Sigmoid colon (tissue), 7 donors: Measurements from ENCODE around the gene TTC27. TPM values are rescaled to one million over a fixed set of nuclear protein-coding genes. Genes with fewer than 3 reads are reported as not detected.

Experiments
- DNase-seq: peaks from one replicate; pipeline ENCODE4 v3.0.0-alpha.2; 2019
- H3K27ac ChIP-seq, 4 donors: fragments of 200-600 bp; sonication (generic); one replicate each; pipeline ENCODE4 v1.5.1; 2016 to 2019; ENCODE audit warnings: mild to moderate bottlenecking in 1 of 4
- H3K27me3 ChIP-seq, 3 donors: fragments of 200-600 bp; sonication (generic); one replicate each; pipeline ENCODE4 v1.5.1; 2019; ENCODE audit warnings: mild to moderate bottlenecking in 1 of 3
- H3K36me3 ChIP-seq, 4 donors: fragments of 200-600 bp; sonication (generic); one replicate each; pipeline ENCODE4 v1.5.1; 2016 to 2019
- H3K4me1 ChIP-seq, 4 donors: fragments of 200-600 bp; sonication (generic); one replicate each; pipeline ENCODE4 v1.5.1; 2017 to 2019
- H3K4me3 ChIP-seq, 4 donors: fragments of 200-600 bp; sonication (generic); one replicate each; pipeline ENCODE4 v1.5.1; 2017 to 2019; ENCODE audit warnings: mild to moderate bottlenecking in 2 of 4, moderate library complexity in 1 of 4
- H3K9me3 ChIP-seq, 4 donors: fragments of 200-600 bp in 3 of 4; sonication (generic) in 3 of 4; one replicate each; pipeline versions ENCODE4 v1.5.1 to v1.6.1; 2013 to 2019
- CTCF ChIP-seq, 4 experiments: fragments of 450-650 bp in 3 of 4; fragments of 200-600 bp in 1 of 4; IDR thresholded peaks; one replicate each; pipeline ENCODE4 v1.5.1; 2016 to 2019; ENCODE audit warnings: antibody characterized with exemption in 4 of 4, mild to moderate bottlenecking in 3 of 4, moderate library complexity in 2 of 4
- EP300 ChIP-seq, 4 donors: sonication (generic); formaldehyde crosslinking; IDR thresholded peaks; one replicate each; pipeline ENCODE4 v1.6.1; 2017; ENCODE audit warnings: antibody characterized with exemption in 4 of 4
- POLR2A ChIP-seq, 2 donors: fragments of 450-650 bp; IDR thresholded peaks; one replicate each; pipeline ENCODE4 v1.6.1; 2016; ENCODE audit warnings: antibody characterized with exemption in 2 of 2, mild to moderate bottlenecking in 2 of 2, moderate library complexity in 2 of 2
- POLR2AphosphoS5 ChIP-seq, 4 donors: sonication (generic); formaldehyde crosslinking; IDR thresholded peaks; one replicate each; pipeline ENCODE4 v1.6.1; 2017; ENCODE audit warnings: antibody characterized with exemption in 4 of 4
- WGBS, 2 donors: extraction: QIAGEN DNeasy Blood & Tissue Kit; methylation state at CpG; one replicate each; pipeline ENCODE4 v1.1.7; 2013; 5-methylcytosine and 5-hydroxymethylcytosine counted together
- intact Hi-C: fragments of 100-400 bp; cut with DNase I; formaldehyde crosslinking; loops from one replicate; pipeline ENCODE4 v1.15.1; 2023
- polyA plus RNA-seq, 3 donors: library from polyadenylated mRNA; stranded (reverse); fragments of 200-250 nt; gene quantifications; one replicate each; pipeline ENCODE4 v1.2.3, GENCODE V29; 2013
- total RNA-seq, 4 donors: library from RNA; depleted of rRNA; stranded (reverse); fragments of >200 nt; gene quantifications; one replicate each; pipeline ENCODE4 v1.1.0, GENCODE V29; 2016
- donor health status: healthy with polysubstance abuse.
- donor health status: Bipolar disorder and iron deficiency.
- donor health status: healthy.

The TTC27 gene
- total and polyA plus RNA-seq, 7 donors, result 3.0 to 22.5 (median 14.1) TPM

GRCh38 chr2:32743480-32744236 is 115.8 kb downstream of the TTC27 start:
- WGBS, 2 donors, result 90 to 94% methylated on average over 3 of the region's 3 CpGs
- no peak for DNase-seq
- H3K36me3 ChIP-seq, result no peaks in the 10 kb centered on the region
- no peak for TF ChIP-seq POLR2A (IDR thresholded peaks at IDR 0.05)
- no peak for TF ChIP-seq EP300 (IDR thresholded peaks at IDR 0.05)
- no peak for TF ChIP-seq POLR2AphosphoS5 (IDR thresholded peaks at IDR 0.05)
- no peak for TF ChIP-seq CTCF (IDR thresholded peaks at IDR 0.05)
- no peak overlapping the region for H3K4me3 ChIP-seq
- intact Hi-C loops, result no loop called here
- H3K27ac ChIP-seq, result no peak overlapping the region
- no peaks in the 10 kb centered on the region for H3K27me3 ChIP-seq
- no peaks in the 10 kb centered on the region for H3K4me1 ChIP-seq
- H3K9me3 ChIP-seq, result no peaks in the 10 kb centered on the region

- intact Hi-C loops, result no loop called here
- Histone ChIP-seq H3K36me3 (peaks cover 0 to 3% (median 0%) of the 10 kb centered on the region in 4 donors), H3K9me3 (no peaks in the 10 kb centered on the region), H3K4me3 (no peak overlapping the region), H3K4me1 (no peaks in the 10 kb centered on the region), H3K27me3 (no peaks in the 10 kb centered on the region), H3K27ac (no peak overlapping the region)
- TF ChIP-seq POLR2AphosphoS5 (IDR thresholded peaks at IDR 0.05) (no peak), POLR2A (IDR thresholded peaks at IDR 0.05) (no peak)
- no peak for DNase-seq
- 84 to 87% methylated on average over 2 of the region's 2 CpGs for WGBS, 2 donors
Observed at GRCh38 chr2:32745191-32745590, 117.3 kb downstream of the TTC27 start.

- WGBS, 2 donors, result 22 to 62% methylated on average over 1 of the region's 1 CpG
- Histone ChIP-seq H3K27ac (no peak overlapping the region), H3K4me1 (no peaks in the 10 kb centered on the region), H3K36me3 (peaks cover 0 to 3% (median 0%) of the 10 kb centered on the region in 4 donors), H3K27me3 (no peaks in the 10 kb centered on the region), H3K4me3 (no peak overlapping the region), H3K9me3 (no peaks in the 10 kb centered on the region)
- intact Hi-C loops, result no loop called here
- DNase-seq, result no peak
- no peak for TF ChIP-seq POLR2A (IDR thresholded peaks at IDR 0.05)
- no peak for TF ChIP-seq CTCF (IDR thresholded peaks at IDR 0.05)
- TF ChIP-seq EP300 (IDR thresholded peaks at IDR 0.05), result no peak
- no peak for TF ChIP-seq POLR2AphosphoS5 (IDR thresholded peaks at IDR 0.05)
Observed at GRCh38 chr2:32745675-32746074, 117.8 kb downstream of the TTC27 start.

- no peak overlapping the region for H3K27ac ChIP-seq
- no peaks in the 10 kb centered on the region for H3K27me3 ChIP-seq
- DNase-seq, result no peak
- no peaks in the 10 kb centered on the region for H3K9me3 ChIP-seq
- no peak for TF ChIP-seq CTCF (IDR thresholded peaks at IDR 0.05)
- no peak for TF ChIP-seq POLR2AphosphoS5 (IDR thresholded peaks at IDR 0.05)
- TF ChIP-seq POLR2A (IDR thresholded peaks at IDR 0.05), result no peak
- no peak for TF ChIP-seq EP300 (IDR thresholded peaks at IDR 0.05)
- intact Hi-C loops, result no loop called here
- peaks cover 0 to 3% (median 0%) of the 10 kb centered on the region in 4 donors for H3K36me3 ChIP-seq
- H3K4me3 ChIP-seq, result no peak overlapping the region
- H3K4me1 ChIP-seq, result no peaks in the 10 kb centered on the region
Observed at GRCh38 chr2:32746669-32747068, 118.8 kb downstream of the TTC27 start.

DNA sequence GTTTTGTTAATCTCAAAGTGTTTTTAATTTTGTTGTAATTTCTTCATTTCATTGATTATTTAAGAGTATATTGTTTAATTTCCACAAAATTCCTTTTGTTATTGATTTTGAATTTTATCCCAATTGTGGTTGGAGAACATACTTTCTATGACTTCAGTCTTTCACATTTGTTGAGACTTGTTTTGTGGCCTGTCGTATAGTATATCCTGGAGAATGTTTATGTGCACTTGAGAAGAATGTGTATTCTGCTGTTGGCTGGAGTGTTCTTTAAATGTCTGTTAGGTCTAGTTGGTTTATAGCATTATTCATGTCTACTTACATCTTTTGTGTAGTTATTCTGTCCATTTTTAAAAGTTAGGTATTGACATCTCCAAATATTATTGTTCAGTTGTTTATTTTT is 120.3 kb downstream of the TTC27 start:
- intact Hi-C loops, result no loop called here
- no peak overlapping the region for H3K4me3 ChIP-seq
- H3K9me3 ChIP-seq, result no peaks in the 10 kb centered on the region
- no peak overlapping the region for H3K27ac ChIP-seq
- H3K4me1 ChIP-seq, result peaks cover 0 to 7% (median 3%) of the 10 kb centered on the region in 4 donors
- no peak for TF ChIP-seq CTCF (IDR thresholded peaks at IDR 0.05)
- TF ChIP-seq EP300 (IDR thresholded peaks at IDR 0.05), result no peak
- TF ChIP-seq POLR2AphosphoS5 (IDR thresholded peaks at IDR 0.05), result no peak
- no peak for TF ChIP-seq POLR2A (IDR thresholded peaks at IDR 0.05)
- WGBS, 2 donors, result 89 to 96% methylated on average over 1 of the region's 1 CpG
- H3K27me3 ChIP-seq, result no peaks in the 10 kb centered on the region
- peaks cover 0 to 3% (median 0%) of the 10 kb centered on the region in 4 donors for H3K36me3 ChIP-seq
- DNase-seq, result no peak
